SK-N-SH (cell line): ENCODE measurements around the gene ABHD4. TPM values are rescaled to one million over a fixed set of nuclear protein-coding genes. Genes with fewer than 3 reads are reported as not detected.

ENCODE experiments used
- CTCF ChIA-PET: fragments of 300-600, 350-600 bp; formaldehyde crosslinking; extraction: SDS; loops from one replicate; lab custom pipeline; 2021; lab: Yijun Ruan, JAX
- POLR2A ChIA-PET: fragments of 350-600 bp; sonication (Branson Sonifier 250); formaldehyde crosslinking; extraction: SDS; loops from one replicate; lab custom pipeline; 2020; ENCODE audit warnings: antibody characterized with exemption, inconsistent platforms; lab: Yijun Ruan, JAX
- DNase-seq: peaks from one replicate; pipeline ENCODE4 v3.0.0; 2012
- H2AFZ ChIP-seq: fragments of 200-600 bp; sonication (generic); 2 replicates; pipeline ENCODE4 v1.8.1; 2016; ENCODE audit warnings: antibody characterized with exemption, mild to moderate bottlenecking, low read depth
- H3F3A ChIP-seq: fragments of 200-600 bp; sonication (generic); replicated peaks from 2 replicates; pipeline ENCODE3; 2016; ENCODE audit warnings: antibody characterized with exemption, mild to moderate bottlenecking; ENCODE audit not compliant: insufficient read depth
- H3K27ac ChIP-seq, 2 experiments: fragments of 200-500 bp in 1 of 2; fragments of 200-600 bp in 1 of 2; sonication (Bioruptor generic) in 1 of 2; sonication (generic), shearing (Covaris generic) in 1 of 2; 2 replicates each; pipeline versions ENCODE4 v1.5.1 to v1.6.1; 2014 to 2016; ENCODE audit warnings: low read depth in 2 of 2, inconsistent platforms in 1 of 2, low read length in 1 of 2, mild to moderate bottlenecking in 1 of 2, mixed read lengths in 1 of 2
- H3K27me3 ChIP-seq: fragments of 200-600 bp; sonication (generic), shearing (Covaris generic); 2 replicates; pipeline ENCODE4 v1.6.1; 2016; ENCODE audit warnings: mixed run types; ENCODE audit not compliant: insufficient read depth
- H3K36me3 ChIP-seq, 2 experiments: fragments of 200-500 bp in 1 of 2; fragments of 200-600 bp in 1 of 2; sonication (Bioruptor generic) in 1 of 2; sonication (generic) in 1 of 2; replicated peaks in 1 of 2; 2 replicates each; pipeline versions ENCODE3 to v1.5.1; 2014 to 2016; ENCODE audit warnings: low read length in 1 of 2, mild to moderate bottlenecking in 1 of 2; ENCODE audit not compliant: insufficient read depth in 2 of 2, control insufficient read depth in 1 of 2
- H3K4me1 ChIP-seq, 2 experiments: fragments of 200-500 bp in 1 of 2; fragments of 200-600 bp in 1 of 2; sonication (Bioruptor generic) in 1 of 2; sonication (generic), shearing (Covaris generic) in 1 of 2; 2 replicates each; pipeline versions ENCODE4 v1.5.1 to v1.6.1; 2014 to 2016; ENCODE audit warnings: low read depth in 1 of 2, low read length in 1 of 2, mixed run types in 1 of 2; ENCODE audit not compliant: insufficient read depth in 2 of 2, control insufficient read depth in 1 of 2
- H3K4me2 ChIP-seq: fragments of 200-600 bp; sonication (generic), shearing (Covaris generic); 2 replicates; pipeline ENCODE4 v1.6.1; 2017; ENCODE audit warnings: mixed run types
- H3K4me3 ChIP-seq, 2 experiments: fragments of 200-500 bp in 1 of 2; fragments of 200-600 bp in 1 of 2; sonication (Bioruptor generic) in 1 of 2; sonication (generic), shearing (Covaris generic) in 1 of 2; 2 replicates each; pipeline versions ENCODE4 v1.5.1 to v1.8.1; 2014 to 2016; ENCODE audit warnings: low read depth in 2 of 2, inconsistent platforms in 1 of 2, low read length in 1 of 2, mild to moderate bottlenecking in 1 of 2, mixed read lengths in 1 of 2, moderate library complexity in 1 of 2
- H3K79me2 ChIP-seq: fragments of 200-600 bp; sonication (generic); 2 replicates; pipeline ENCODE4 v1.8.1; 2017; ENCODE audit warnings: mild to moderate bottlenecking; ENCODE audit not compliant: insufficient read depth
- H3K9ac ChIP-seq: fragments of 200-600 bp; sonication (generic); 2 replicates; pipeline ENCODE4 v1.6.1; 2017; ENCODE audit warnings: mixed run types
- H3K9me2 ChIP-seq: fragments of 200-600 bp; sonication (generic); 2 replicates; pipeline ENCODE4 v1.6.1; 2017; ENCODE audit warnings: mixed run types
- H3K9me3 ChIP-seq: fragments of 200-600 bp; sonication (generic); 2 replicates; pipeline ENCODE4 v1.6.1; 2017; ENCODE audit warnings: mixed run types, mild to moderate bottlenecking, moderate library complexity
- H4K20me1 ChIP-seq: fragments of 200-600 bp; sonication (generic); 2 replicates; pipeline ENCODE4 v1.6.1; 2017; ENCODE audit warnings: mild to moderate bottlenecking, mixed run types; ENCODE audit not compliant: insufficient read depth
- CHD2 ChIP-seq: fragments of 150-350 bp; IDR thresholded peaks from 2 replicates; pipeline ENCODE4 v1.6.1; 2018; ENCODE audit warnings: low read length; ENCODE audit not compliant: partially characterized antibody
- CTCF ChIP-seq: fragments of 200-600 bp; sonication (generic); IDR thresholded peaks from 2 replicates; pipeline ENCODE4 v1.6.1; 2017; ENCODE audit warnings: antibody characterized with exemption, mild to moderate bottlenecking, moderate library complexity
- ELF1 ChIP-seq: IDR thresholded peaks from 2 replicates; pipeline ENCODE4 v1.4.0; 2012
- EP300 ChIP-seq, 2 experiments: IDR thresholded peaks; 2 replicates each; pipeline versions ENCODE4 v1.4.0 to v1.6.1; 2012; ENCODE audit warnings: borderline replicate concordance in 1 of 2, low read depth in 1 of 2, low read length in 1 of 2
- GATA2 ChIP-seq: sonication (generic); formaldehyde crosslinking; IDR thresholded peaks from 2 replicates; pipeline ENCODE4 v1.5.0; 2020; ENCODE audit warnings: mild to moderate bottlenecking, missing genetic modification reagents
- IRF3 ChIP-seq: fragments of 150-350 bp; IDR thresholded peaks from 2 replicates; pipeline ENCODE4 v1.6.1; 2016; ENCODE audit warnings: mild to moderate bottlenecking, low read depth, low read length
- MAX ChIP-seq: IDR thresholded peaks from 2 replicates; pipeline ENCODE4 v1.4.0; 2012; ENCODE audit warnings: low read depth
- MEF2A ChIP-seq: IDR thresholded peaks from 2 replicates; pipeline ENCODE4 v1.4.0; 2012; ENCODE audit warnings: low read depth, borderline replicate concordance
- POLR2AphosphoS5 ChIP-seq: IDR thresholded peaks from 2 replicates; pipeline ENCODE4 v1.6.1; 2012; ENCODE audit warnings: low read depth, low read length
- RFX5 ChIP-seq: IDR thresholded peaks from 2 replicates; pipeline ENCODE4 v1.6.1; 2012; ENCODE audit warnings: mild to moderate bottlenecking, improper control_type of control experiment, low read length
- SMC3 ChIP-seq: IDR thresholded peaks from 2 replicates; pipeline ENCODE4 v1.6.1; 2012; ENCODE audit warnings: low read depth, low read length, improper control_type of control experiment
- USF1 ChIP-seq: IDR thresholded peaks from 2 replicates; pipeline ENCODE4 v1.4.0; 2012; ENCODE audit warnings: low read depth, borderline replicate concordance
- WGBS: methylation state at CpG from one replicate; pipeline ENCODE4 v1.1.6; 2017; ENCODE audit warnings: low lambda C conversion rate; 5-methylcytosine and 5-hydroxymethylcytosine counted together
- polyA plus RNA-seq, 3 experiments: library from polyadenylated mRNA; depleted of rRNA; stranded (reverse); fragments of >200 nt; gene quantifications; 2 replicates each; pipeline ENCODE4 v1.2.3, GENCODE V29; 2012
- TF ChIP-seq, protein P1 (sequence below): IDR thresholded peaks from 2 replicates; pipeline ENCODE4; 2012
- TF ChIP-seq, protein P2 (sequence below): IDR thresholded peaks from 2 replicates; pipeline ENCODE4 v1.4.0; 2012; ENCODE audit warnings: low read depth, borderline replicate concordance

Gene ABHD4
- polyA plus RNA-seq, 1 of the 3 experiments (the other 2 are of a cell fraction) = 15.0 TPM

DNA sequence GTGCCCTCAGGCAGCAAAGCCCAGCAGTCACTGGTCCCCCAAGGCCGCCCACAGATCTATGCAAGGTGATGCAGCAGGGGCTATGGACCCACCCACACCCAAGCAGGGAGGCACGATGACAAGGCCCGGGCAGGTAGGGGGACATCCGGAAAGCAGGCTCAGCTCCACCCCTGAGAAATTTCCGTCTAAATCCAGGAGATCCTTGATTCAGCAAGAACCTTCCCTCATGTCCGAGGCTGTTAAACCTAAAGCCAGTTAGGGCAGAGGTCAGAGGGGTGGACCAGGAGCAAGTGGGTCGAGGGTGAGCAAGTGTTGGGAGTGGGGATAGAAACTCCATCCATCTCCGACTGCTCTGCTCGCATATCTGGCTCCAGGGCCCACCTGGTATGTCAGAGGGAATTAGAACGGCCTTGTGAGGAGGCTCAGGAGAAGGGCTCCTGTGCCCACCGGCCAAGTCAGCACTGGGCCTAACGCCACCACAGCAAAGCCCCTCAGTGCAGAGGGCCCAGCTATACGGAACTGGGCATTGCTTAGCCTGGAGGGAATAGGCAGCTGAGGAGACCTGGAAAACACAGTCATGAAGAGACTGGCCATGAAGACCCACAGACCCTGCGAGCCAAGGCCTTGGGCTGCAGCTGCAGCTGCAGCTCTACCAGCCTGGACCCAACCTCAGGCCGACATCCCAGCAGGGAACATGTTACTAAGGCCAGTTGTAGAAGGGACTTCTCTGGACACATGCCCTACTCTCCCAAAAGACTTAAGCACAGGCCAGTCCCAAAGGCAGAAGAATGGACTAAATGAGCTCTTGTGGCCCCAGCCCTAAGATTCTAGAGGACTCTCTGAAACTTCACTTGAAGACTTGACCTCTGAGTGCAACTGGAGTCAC lies 43.4 kb upstream of the ABHD4 start:
- H3K9me2 ChIP-seq = no peaks in the 10 kb centered on the region
- H3K4me2 ChIP-seq = no peak overlapping the region
- no peak for TF ChIP-seq MAX
- TF ChIP-seq POLR2AphosphoS5 = no peak
- no peak for TF ChIP-seq USF1
- TF ChIP-seq MEF2A = no peak
- TF ChIP-seq IRF3 = no peak
- TF ChIP-seq CHD2 = no peak
- CTCF ChIA-PET = interaction anchor here (0.6 to 10.3 kb wide), 12 partner anchors 8 to 432 kb away, joined by 3 to 116 read pairs (median 15); partner anchors contain the start of genes ABHD4 and OXA1L
- WGBS = 88% methylated on average over 7 of the region's 15 CpGs
- no peaks in the 10 kb centered on the region for H3K79me2 ChIP-seq
- H3K27ac ChIP-seq = no peak overlapping the region
- H2AFZ ChIP-seq = no peak overlapping the region
- POLR2A ChIA-PET = no interaction called here
- H3K9ac ChIP-seq = no peak overlapping the region
- no peak for DNase-seq
- H3K4me1 ChIP-seq = peaks cover 3 to 33% of the 10 kb centered on the region in 2 experiments; a peak in 3 of 4 replicates
- H3F3A ChIP-seq = peaks cover 12% of the 10 kb centered on the region
- H3K36me3 ChIP-seq = no peaks in the 10 kb centered on the region
- H3K27me3 ChIP-seq = no peaks in the 10 kb centered on the region
- no peaks in the 10 kb centered on the region for H3K9me3 ChIP-seq
- H4K20me1 ChIP-seq = no peaks in the 10 kb centered on the region
- no peak overlapping the region for H3K4me3 ChIP-seq

- Histone ChIP-seq H3K9ac (no peak overlapping the region), H3K36me3 (no peaks in the 10 kb centered on the region), H3K27ac (no peak overlapping the region), H3K27me3 (no peaks in the 10 kb centered on the region), H3F3A (peaks cover 6% of the 10 kb centered on the region), H3K4me3 (no peak overlapping the region), H3K9me2 (no peaks in the 10 kb centered on the region), H3K4me1 (peaks cover 3 to 26% of the 10 kb centered on the region in 2 experiments; a peak in 3 of 4 replicates), H3K9me3 (no peaks in the 10 kb centered on the region), H4K20me1 (no peaks in the 10 kb centered on the region), H3K79me2 (no peaks in the 10 kb centered on the region), H3K4me2 (no peak overlapping the region), H2AFZ (no peak overlapping the region)
- ChIA-PET CTCF (interaction anchor here (0.6 to 10.3 kb wide), 30 partner anchors 9 to 632 kb away, joined by 3 to 116 read pairs (median 6); partner anchors contain the start of genes ABHD4 and OXA1L), POLR2A (no interaction called here)
- whole genome bisulfite sequencing = 80% methylated on average over 3 of the region's 4 CpGs
- DNase-seq = no peak
- TF ChIP-seq CHD2 (no peak), SMC3 (no peak), MAX (no peak), CTCF (no peak), POLR2AphosphoS5 (no peak), IRF3 (no peak), ELF1 (no peak), RFX5 (no peak), EP300 (IDR thresholded peaks at IDR 0.05; ENCODE audit: borderline replicate concordance in 1 of 2, low read depth in 1 of 2, low read length in 1 of 2) (no peak), GATA2 (no peak)
- TF ChIP-seq, protein P1, sequence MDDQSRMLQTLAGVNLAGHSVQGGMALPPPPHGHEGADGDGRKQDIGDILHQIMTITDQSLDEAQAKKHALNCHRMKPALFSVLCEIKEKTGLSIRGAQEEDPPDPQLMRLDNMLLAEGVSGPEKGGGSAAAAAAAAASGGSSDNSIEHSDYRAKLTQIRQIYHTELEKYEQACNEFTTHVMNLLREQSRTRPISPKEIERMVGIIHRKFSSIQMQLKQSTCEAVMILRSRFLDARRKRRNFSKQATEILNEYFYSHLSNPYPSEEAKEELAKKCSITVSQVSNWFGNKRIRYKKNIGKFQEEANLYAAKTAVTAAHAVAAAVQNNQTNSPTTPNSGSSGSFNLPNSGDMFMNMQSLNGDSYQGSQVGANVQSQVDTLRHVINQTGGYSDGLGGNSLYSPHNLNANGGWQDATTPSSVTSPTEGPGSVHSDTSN = no peak
- TF ChIP-seq, protein P2, sequence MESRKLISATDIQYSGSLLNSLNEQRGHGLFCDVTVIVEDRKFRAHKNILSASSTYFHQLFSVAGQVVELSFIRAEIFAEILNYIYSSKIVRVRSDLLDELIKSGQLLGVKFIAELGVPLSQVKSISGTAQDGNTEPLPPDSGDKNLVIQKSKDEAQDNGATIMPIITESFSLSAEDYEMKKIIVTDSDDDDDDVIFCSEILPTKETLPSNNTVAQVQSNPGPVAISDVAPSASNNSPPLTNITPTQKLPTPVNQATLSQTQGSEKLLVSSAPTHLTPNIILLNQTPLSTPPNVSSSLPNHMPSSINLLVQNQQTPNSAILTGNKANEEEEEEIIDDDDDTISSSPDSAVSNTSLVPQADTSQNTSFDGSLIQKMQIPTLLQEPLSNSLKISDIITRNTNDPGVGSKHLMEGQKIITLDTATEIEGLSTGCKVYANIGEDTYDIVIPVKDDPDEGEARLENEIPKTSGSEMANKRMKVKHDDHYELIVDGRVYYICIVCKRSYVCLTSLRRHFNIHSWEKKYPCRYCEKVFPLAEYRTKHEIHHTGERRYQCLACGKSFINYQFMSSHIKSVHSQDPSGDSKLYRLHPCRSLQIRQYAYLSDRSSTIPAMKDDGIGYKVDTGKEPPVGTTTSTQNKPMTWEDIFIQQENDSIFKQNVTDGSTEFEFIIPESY = no peak
Observed at GRCh38 chr14:22555384-22556011, 42.6 kb upstream of the ABHD4 start.
